Duodenal mucosa (tissue), 2 donors: ENCODE results near the gene PON2.

ENCODE experiments used
- H3K27ac ChIP-seq: one replicate; pipeline ENCODE4 v1.7.0; 2013; ENCODE audit warnings: low read depth, low read length
- H3K27me3 ChIP-seq, 2 donors: one replicate each; pipeline ENCODE4 v1.7.0; 2013; ENCODE audit warnings: low read length in 2 of 2, control low read depth in 1 of 2; ENCODE audit not compliant: insufficient read depth in 2 of 2, control insufficient read depth in 1 of 2
- H3K36me3 ChIP-seq, 2 donors: one replicate each; pipeline ENCODE4 v1.7.0; 2013; ENCODE audit warnings: low read length in 2 of 2, control low read depth in 1 of 2; ENCODE audit not compliant: insufficient read depth in 2 of 2, control insufficient read depth in 1 of 2
- H3K4me1 ChIP-seq, 2 donors: one replicate each; pipeline ENCODE4 v1.7.0; 2013; ENCODE audit warnings: low read length in 2 of 2, control low read depth in 1 of 2; ENCODE audit not compliant: insufficient read depth in 2 of 2, control insufficient read depth in 1 of 2
- H3K4me3 ChIP-seq, 2 donors: one replicate each; pipeline ENCODE4 v1.7.0; 2013; ENCODE audit warnings: low read length in 2 of 2, low read depth in 1 of 2
- H3K9ac ChIP-seq, 2 donors: one replicate each; pipeline ENCODE4 v1.7.0; 2013; ENCODE audit warnings: low read length in 2 of 2, low read depth in 1 of 2
- H3K9me3 ChIP-seq, 2 donors: one replicate each; pipeline ENCODE4 v1.7.0; 2013; ENCODE audit warnings: low read length in 2 of 2, control low read depth in 1 of 2; ENCODE audit not compliant: control insufficient read depth in 1 of 2

The PON2 gene

DNA sequence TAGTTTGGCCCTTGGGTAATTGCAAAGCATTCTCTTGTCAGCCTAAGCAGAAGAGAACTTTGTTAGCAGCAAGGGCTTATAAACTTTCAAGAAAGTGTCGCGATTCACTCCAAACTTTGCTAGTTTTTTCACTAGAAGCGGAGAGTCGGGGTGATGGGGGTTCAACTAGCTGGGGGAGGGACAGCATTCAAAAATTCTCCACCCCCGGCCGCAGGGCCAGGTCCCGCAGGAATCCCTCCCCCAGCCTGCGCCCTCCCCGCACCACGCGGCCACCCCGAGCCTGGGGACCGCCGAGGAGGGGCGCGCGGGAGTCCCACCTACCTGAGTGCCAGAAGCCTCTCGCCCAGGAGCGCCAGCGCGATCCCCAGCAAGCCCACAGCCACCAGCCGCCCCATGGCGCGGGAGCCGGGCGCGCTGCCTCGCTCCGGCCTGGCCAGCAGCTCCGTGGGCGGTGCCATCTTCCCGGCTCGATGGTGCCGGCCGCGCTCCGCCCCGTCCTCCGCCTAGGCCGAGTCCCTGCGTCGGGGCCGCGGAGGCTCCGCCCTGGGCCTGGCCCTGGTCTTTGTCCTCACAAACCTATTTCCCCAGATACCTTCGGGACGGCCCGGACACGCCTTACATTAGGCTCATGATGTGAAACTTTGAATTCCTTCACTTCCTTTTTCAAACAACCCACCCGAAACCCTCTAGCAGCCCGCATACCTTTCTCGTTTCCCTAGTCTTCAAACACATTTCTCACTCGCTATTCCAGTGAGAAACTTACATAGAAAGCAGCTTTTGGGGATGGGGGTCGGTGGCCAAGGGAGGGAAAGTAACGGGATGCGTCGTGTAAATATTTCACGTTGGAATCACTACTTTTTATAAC is at the start of gene PON2:
Gene PON2, minus strand, starts transcription at position 472 of the 865 bp plus-strand sequence. Its CDS starts 77 bp downstream, at position 395.
- Histone ChIP-seq H3K9ac (peak within 1 kb of the TSS; percentile 67 to 81), H3K9me3 (no peaks in the 10 kb centered on the region), H3K4me1 (peaks cover 14 to 18% of the 10 kb centered on the region in 2 donors), H3K27ac (peak within 1 kb of the TSS; percentile 84), H3K36me3 (no peaks in the 10 kb centered on the region), H3K4me3 (peak within 1 kb of the TSS; percentile 75 to 84), H3K27me3 (no peaks in the 10 kb centered on the region)

DNA sequence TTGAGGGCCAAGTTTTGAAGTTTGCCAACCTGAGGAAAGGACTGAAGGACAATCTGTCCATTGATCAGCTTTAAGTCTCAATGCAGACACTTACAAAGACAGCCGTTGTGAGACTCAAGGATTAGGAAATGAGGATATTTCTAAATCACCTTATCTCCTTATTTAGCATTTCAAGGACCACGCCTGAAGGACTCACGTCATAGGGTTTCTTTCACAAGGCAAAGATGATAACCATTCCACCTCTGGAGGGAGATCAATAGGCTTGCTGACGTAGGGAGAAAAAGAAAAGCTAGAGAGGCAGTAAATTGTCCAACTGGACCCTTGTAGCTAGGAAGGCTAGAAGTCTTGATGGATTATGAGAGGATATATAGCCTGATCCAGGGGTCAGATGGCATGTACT is 47.6 kb upstream of the PON2 start:
- no peaks in the 10 kb centered on the region for H3K36me3 ChIP-seq
- H3K27ac ChIP-seq: no peak overlapping the region
- H3K9ac ChIP-seq: no peak overlapping the region
- no peak overlapping the region for H3K4me3 ChIP-seq
- H3K4me1 ChIP-seq: no peaks in the 10 kb centered on the region
- no peaks in the 10 kb centered on the region for H3K9me3 ChIP-seq
- H3K27me3 ChIP-seq: peaks cover 0 to 7% of the 10 kb centered on the region in 2 donors

DNA sequence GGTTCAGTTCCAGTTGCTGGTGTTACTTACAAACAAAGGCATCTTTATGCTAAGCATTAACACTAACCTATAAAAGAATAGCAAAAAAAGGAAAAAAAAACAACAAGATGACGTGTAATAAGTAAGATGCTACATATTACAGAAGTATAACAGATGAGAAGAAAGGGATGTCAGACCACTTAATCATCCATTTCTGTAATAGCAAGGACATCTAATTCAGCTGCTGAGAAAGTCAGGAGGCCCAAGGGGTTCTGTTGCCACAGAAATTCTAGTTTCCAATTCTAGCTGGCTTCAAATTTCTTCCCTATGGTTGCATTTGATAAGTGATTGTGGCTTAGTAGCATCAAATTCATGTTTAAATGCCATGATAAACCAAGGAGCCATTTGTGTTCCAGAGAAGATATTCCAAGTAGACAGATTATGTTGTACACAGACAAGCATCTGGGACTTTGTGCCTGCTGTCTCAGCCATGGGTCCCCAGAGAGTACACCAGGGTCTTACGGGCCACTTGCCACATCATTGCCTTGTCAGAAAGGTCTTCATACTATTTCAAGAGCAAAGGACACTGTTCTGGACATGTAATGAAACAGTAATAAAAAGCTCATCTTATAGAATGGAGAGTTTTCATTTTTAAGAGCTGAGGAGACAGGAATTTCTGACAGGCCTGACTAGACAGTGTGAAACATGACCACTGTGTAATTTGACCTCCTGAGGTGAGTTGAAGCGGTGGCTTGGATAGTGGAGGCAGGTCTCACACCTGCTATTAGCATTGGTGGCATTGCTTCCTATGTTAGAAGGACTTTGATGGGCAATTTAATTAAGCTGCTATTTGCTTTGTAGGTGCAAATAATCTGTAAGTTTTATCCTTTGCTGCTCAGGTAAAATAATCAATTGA is 46.7 kb upstream of the PON2 start:
- Histone ChIP-seq H3K9ac (no peak overlapping the region), H3K27ac (no peak overlapping the region), H3K4me1 (no peaks in the 10 kb centered on the region)

DNA sequence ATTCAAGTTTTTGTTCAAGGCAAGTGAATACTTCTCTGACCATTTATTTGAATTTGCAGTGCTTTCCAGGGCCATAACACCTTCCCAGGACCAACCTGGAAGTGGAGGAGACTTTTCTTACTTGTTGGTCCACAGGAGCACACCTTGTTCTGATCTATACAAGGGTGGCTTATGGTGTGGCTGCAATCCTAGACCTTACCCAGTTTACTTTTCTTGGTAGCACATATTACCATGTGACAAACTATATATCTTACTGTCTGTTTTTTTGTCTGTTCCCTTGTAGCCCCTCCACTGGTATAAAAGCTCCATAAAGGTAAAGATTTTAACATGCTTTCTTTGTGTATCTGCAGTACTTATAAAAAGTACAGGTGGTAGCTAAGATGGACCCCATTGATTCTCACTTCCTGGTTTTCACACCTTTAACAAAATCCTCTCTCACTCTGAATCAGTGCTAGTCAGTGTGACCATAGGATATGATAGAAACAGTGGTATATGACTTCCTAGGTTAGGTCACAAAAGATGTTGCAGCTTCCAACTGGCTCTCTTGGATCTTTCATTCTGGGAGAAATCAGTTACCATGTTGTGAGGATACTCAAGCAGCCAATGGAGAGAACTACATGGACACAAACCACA is 45.3 kb upstream of the PON2 start:
- no peaks in the 10 kb centered on the region for H3K36me3 ChIP-seq
- peaks cover 0 to 7% of the 10 kb centered on the region in 2 donors for H3K27me3 ChIP-seq
- H3K27ac ChIP-seq: no peak overlapping the region
- H3K4me1 ChIP-seq: no peaks in the 10 kb centered on the region
- H3K9ac ChIP-seq: no peak overlapping the region
- no peak overlapping the region for H3K4me3 ChIP-seq
- no peaks in the 10 kb centered on the region for H3K9me3 ChIP-seq

More for the DNA sequence above, 46.7 kb upstream of the PON2 start:
- H3K4me3 ChIP-seq: no peak overlapping the region
- no peaks in the 10 kb centered on the region for H3K9me3 ChIP-seq
- H3K36me3 ChIP-seq: no peaks in the 10 kb centered on the region
- H3K27me3 ChIP-seq: peaks cover 0 to 7% of the 10 kb centered on the region in 2 donors

DNA sequence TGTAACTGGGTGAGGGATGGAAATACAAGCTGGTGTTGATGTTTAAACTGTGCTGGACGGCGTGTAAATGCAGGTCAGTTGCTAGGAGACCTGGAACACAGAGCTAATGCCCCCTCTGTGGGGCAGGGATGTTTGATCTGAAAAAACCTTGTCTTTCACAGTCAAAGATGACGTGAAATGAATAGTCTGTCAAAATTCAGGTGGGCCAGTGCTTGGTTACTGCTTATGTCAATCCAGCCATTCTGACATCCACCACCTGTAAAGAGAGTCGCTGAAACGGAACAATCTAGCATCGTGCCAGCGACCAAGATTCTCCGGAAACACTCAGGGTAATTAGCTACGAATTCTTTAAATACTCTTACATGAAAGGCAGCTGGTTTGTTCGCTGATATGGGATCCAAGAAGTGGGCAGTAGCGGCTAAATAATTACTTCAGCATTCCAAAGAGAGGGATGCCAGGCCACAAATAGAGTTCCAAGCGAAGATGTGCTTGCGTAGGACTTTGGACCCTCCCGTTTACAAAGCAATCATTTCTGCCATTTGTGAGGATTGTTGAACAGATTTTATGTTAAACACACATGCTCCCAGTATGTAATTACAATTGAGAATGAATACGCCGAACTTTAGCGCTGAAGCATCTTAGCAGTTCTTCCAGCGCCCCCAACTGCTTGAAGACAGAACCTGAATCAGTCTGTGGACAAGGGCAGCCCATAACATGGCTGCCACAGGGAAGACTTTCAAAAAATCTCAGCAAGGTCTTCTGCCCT is 43.6 kb upstream of the PON2 start:
- Histone ChIP-seq H3K4me1 (no peaks in the 10 kb centered on the region), H3K27me3 (peaks cover 0 to 7% of the 10 kb centered on the region in 2 donors), H3K4me3 (peak overlapping the region; percentile 31 to 37), H3K27ac (no peak overlapping the region), H3K9ac (no peak overlapping the region), H3K9me3 (no peaks in the 10 kb centered on the region), H3K36me3 (no peaks in the 10 kb centered on the region)

DNA sequence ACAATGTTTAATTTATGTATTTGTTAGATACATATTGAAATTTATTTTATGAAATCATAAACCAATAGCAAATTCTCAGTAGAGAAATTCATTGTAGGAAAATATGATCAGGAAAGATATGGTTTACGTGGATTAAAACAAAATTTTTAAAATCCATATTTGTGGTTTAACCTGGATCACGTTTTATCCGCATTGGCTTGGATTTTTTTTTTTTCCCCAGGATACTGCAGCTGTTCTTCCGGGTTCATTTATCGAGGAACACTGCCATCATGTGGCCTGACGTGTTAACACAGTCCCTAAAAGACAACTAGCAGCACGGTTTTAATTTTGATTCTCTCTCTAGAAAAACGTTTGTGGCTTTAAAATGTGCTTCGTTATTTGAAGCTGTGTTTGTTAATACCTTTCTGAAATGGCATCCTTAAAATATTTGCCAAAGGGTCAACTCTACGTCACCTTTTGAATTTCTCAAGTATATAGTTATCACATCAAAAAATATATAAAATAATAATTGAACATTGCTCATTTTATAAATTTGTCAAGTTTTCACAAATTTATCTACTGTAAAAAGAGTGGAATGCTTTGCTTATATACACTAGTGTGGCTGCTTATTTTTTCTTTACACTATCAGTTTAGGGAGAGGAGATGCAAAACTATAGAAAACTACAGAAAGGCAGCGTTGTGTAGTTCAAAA is 42.2 kb upstream of the PON2 start:
- Histone ChIP-seq H3K9ac (no peak overlapping the region), H3K4me1 (no peaks in the 10 kb centered on the region), H3K27me3 (no peaks in the 10 kb centered on the region), H3K9me3 (no peaks in the 10 kb centered on the region), H3K4me3 (no peak overlapping the region), H3K27ac (no peak overlapping the region), H3K36me3 (no peaks in the 10 kb centered on the region)

DNA sequence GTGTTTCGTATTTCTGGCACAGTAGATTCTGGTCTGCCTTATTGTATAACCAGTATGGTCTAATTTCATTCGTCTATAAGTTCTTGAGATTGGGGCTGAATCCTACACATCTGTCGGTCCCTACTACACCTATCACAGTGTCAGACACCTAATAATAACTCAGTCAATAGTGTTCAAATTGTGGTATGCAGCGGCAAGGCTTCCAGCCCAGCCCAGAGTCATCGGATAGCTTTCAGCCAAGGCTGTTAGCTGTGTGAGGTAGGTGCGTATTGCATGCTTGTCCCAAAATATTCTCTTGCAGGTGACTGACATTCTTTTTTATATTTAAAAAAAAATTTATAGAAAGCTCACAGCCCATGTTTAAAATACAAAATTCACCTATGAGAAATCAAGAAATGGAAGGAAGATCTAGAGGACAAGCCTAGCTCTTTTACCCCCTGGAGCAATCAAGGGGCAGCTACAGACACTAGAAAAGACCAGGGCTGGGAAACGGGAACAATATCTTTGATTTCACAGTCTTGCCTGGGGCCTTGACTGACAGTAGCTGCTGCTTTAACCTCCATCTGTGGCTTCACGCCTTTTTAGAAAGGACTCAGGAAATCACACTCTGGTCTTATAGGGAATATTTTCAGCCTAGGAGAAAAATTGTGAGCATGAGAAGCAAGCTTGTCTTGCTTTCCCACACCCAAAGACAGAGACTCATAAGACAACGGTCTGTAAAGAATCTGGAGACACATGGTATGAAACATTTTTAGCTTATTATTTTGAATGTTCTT is 41.4 kb upstream of the PON2 start:
- H3K9me3 ChIP-seq: no peaks in the 10 kb centered on the region
- H3K4me3 ChIP-seq: no peak overlapping the region
- H3K9ac ChIP-seq: no peak overlapping the region
- H3K36me3 ChIP-seq: no peaks in the 10 kb centered on the region
- no peaks in the 10 kb centered on the region for H3K4me1 ChIP-seq
- no peaks in the 10 kb centered on the region for H3K27me3 ChIP-seq
- H3K27ac ChIP-seq: no peak overlapping the region

DNA sequence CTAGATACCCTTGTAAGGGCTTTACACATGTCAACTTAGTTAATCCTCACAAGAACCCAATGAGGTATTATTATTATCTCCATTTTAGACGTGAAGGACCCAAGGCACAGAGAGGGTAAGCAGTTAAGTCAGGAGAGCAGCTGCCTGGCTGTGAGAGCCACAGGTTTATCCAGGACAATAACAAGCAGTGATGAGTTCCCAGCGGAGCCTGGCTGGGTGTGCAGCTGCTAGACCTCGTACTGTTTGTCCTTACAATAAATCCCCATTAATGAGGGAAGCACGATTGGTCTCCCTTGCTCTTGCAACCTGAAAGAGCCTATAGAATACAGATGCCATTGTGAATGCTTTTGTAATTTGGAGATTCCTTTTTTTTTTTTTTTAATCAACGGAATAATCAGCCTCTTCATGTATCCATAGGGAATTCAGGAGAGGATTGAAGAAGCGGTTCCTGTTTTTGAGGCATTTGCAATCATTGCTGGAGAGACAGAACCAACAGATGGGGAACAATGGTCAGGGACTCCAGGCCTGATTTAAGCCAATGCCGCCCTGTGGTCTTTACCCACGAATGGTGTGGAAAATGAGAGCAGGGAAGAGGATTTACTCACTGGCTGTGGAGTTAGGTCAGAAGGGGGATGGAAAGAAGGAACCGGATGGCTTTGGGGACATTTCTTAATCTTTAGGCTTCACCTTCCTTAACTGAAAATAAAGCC is 38.6 kb upstream of the PON2 start:
- Histone ChIP-seq H3K36me3 (no peaks in the 10 kb centered on the region), H3K27me3 (no peaks in the 10 kb centered on the region), H3K27ac (no peak overlapping the region), H3K9ac (no peak overlapping the region), H3K9me3 (no peaks in the 10 kb centered on the region), H3K4me1 (no peaks in the 10 kb centered on the region), H3K4me3 (no peak overlapping the region)
